C4-2B (cell line): ENCODE measurements around the gene PCDHA1.

Experiments used
- H3K27ac ChIP-seq: fragments of 450-650 bp; 2 replicates; pipeline ENCODE4 v1.5.1; 2017
- ZFX ChIP-seq: fragments of 450-650 bp; IDR thresholded peaks from 2 replicates; pipeline ENCODE4 v1.6.1; 2017
- TF ChIP-seq, protein P1 (sequence below): fragments of 450-650 bp; conservative IDR thresholded peaks from 2 replicates; pipeline ENCODE4 v1.5.1; 2017; ENCODE audit warnings: mild to moderate bottlenecking

Gene PCDHA1

GRCh38 chr5:140916325-140916724 is 130.4 kb downstream of the PCDHA1 start:
- TF ChIP-seq, protein P1, sequence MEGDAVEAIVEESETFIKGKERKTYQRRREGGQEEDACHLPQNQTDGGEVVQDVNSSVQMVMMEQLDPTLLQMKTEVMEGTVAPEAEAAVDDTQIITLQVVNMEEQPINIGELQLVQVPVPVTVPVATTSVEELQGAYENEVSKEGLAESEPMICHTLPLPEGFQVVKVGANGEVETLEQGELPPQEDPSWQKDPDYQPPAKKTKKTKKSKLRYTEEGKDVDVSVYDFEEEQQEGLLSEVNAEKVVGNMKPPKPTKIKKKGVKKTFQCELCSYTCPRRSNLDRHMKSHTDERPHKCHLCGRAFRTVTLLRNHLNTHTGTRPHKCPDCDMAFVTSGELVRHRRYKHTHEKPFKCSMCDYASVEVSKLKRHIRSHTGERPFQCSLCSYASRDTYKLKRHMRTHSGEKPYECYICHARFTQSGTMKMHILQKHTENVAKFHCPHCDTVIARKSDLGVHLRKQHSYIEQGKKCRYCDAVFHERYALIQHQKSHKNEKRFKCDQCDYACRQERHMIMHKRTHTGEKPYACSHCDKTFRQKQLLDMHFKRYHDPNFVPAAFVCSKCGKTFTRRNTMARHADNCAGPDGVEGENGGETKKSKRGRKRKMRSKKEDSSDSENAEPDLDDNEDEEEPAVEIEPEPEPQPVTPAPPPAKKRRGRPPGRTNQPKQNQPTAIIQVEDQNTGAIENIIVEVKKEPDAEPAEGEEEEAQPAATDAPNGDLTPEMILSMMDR: no peak
- no peak for TF ChIP-seq ZFX
- H3K27ac ChIP-seq: no peak overlapping the region

DNA sequence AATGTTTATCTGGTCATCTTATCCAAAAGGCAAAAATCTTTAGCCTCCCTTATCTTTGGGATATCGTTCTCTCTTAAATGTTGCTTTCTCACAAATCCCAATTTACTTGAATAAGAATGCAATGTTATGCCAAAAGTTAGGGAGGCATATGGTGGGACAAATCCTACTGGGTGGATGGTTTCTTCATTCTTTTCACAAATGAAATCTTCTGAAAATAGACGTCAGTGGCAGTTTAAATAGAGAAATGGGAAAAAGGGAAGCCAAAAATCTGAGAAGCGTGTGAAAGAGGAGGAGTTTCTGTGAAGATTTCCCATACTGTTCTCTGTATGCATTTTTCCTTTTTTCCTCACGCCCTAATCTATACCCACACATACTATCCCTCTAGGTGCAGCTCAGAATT is 137.7 kb downstream of the PCDHA1 start:
- TF ChIP-seq, protein P1: no peak
- no peak for TF ChIP-seq ZFX
- no peak overlapping the region for H3K27ac ChIP-seq

- TF ChIP-seq, protein P1: no peak
- no peak for TF ChIP-seq ZFX
- no peak within 1 kb of the TSS for H3K27ac ChIP-seq
Observed at GRCh38 chr5:140925806-140926442, 140.0 kb downstream of the PCDHA1 start, which contains the start of gene PCDHAC1. Gene PCDHAC1, plus strand, starts transcription at chr5:140926299. Its CDS starts 594 bp downstream, at chr5:140926893.

DNA sequence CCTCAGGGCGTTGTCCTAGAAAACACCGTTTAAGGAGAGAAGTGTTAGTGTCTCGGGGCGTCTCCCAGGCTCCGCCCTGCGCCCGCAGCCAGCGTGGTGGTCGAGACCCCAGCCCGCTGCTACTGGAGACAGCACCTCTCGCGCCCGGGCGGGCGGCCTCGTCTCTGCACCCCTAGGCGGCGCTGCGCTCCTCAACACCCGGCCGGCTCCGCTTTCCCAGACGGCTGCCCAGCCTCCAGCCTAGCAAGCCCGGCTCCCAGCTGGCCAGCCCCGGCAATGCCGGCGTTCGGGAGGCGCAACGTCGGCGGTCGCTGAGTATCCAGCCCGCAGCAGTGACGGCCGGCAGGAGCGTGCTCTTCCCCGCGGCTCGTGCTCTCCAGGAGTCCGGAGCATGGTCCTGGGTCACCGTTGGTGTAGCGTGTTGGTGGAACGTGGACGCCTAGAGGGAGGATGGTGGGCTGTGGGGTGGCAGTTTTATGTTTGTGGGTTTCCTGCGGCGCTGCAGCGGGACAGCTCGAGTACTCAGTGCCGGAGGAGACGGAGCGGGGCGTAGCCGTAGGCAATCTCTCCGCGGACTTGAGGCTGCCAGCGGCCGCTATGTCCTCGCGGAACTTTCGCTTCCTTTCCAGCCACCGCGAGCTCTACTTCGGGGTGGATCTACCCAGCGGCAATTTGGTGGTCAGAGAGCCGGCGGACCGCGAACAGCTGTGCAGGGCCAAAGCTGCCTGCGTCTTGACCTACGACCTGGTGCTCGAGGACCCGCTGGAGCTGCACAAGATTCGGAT is 140.7 kb downstream of the PCDHA1 start:
- TF ChIP-seq, protein P1: peak; percentile 82
- no peak for TF ChIP-seq ZFX
- no peak overlapping the region for H3K27ac ChIP-seq

GRCh38 chr5:140927228-140927573 is 141.3 kb downstream of the PCDHA1 start:
- no peak overlapping the region for H3K27ac ChIP-seq
- TF ChIP-seq, protein P1: no peak
- TF ChIP-seq ZFX: no peak

GRCh38 chr5:140934964-140935606 is 149.1 kb downstream of the PCDHA1 start:
- H3K27ac ChIP-seq: no peak overlapping the region
- no peak for TF ChIP-seq ZFX
- TF ChIP-seq, protein P1: no peak

GRCh38 chr5:140946578-140946977 is 160.6 kb downstream of the PCDHA1 start:
- no peak overlapping the region for H3K27ac ChIP-seq
- TF ChIP-seq ZFX: no peak
- TF ChIP-seq, protein P1: no peak
